Activated CD8-positive, alpha-beta T cell treated with anti-CD3 and anti-CD28 coated beads, Interleukin-2, amount 10 ng/mL, durations not matched to agents 7 days and 5 days (primary cell): Measurements from ENCODE around the gene RBMS3. TPM values are rescaled to one million over a fixed set of nuclear protein-coding genes. Genes with fewer than 3 reads are reported as not detected.
A peak's percentile ranks its signal among the peaks of the same experiment; 100 is the strongest.
"Not testable (repeated sequence)": the region's sequence is repeated elsewhere in the genome, so short reads cannot be mapped to it uniquely, and the experiment has no call there.

ENCODE experiments used
- ATAC-seq: fragments of 150-1000 bp; cut with Tn5 transposase; one replicate; pipeline ENCODE4 v1.10.0; 2021; ENCODE audit warnings: moderate library complexity
- CTCF ChIA-PET: fragments of 350-600 bp; sonication (Branson Sonifier 250); formaldehyde crosslinking; loops from one replicate; lab custom pipeline; 2021; ENCODE audit warnings: antibody characterized with exemption; lab: Charles Lee
- POLR2A ChIA-PET: fragments of 350-600 bp; sonication (Branson Sonifier 250); formaldehyde crosslinking; loops from one replicate; lab custom pipeline; 2021; ENCODE audit warnings: antibody characterized with exemption; lab: Charles Lee
- DNase-seq: peaks from one replicate; pipeline ENCODE4 v3.0.0-alpha.2; 2020
- H3K27ac Mint-ChIP-seq: one replicate; pipeline ENCODE4 v1.8.0; 2021; ENCODE audit warnings: mild to moderate bottlenecking, mixed read lengths
- H3K27me3 Mint-ChIP-seq: one replicate; pipeline ENCODE4 v1.8.0; 2021; ENCODE audit warnings: low read depth, mixed read lengths
- H3K36me3 Mint-ChIP-seq: one replicate; pipeline ENCODE4 v1.8.0; 2021; ENCODE audit warnings: low read depth, mixed read lengths
- H3K4me1 Mint-ChIP-seq: one replicate; pipeline ENCODE4 v1.8.0; 2021; ENCODE audit warnings: low read depth, mixed read lengths
- H3K4me3 Mint-ChIP-seq: one replicate; pipeline ENCODE4 v1.8.0; 2021; ENCODE audit warnings: mild to moderate bottlenecking, mixed read lengths
- H3K9me3 Mint-ChIP-seq: one replicate; pipeline ENCODE4 v1.8.0; 2022; ENCODE audit warnings: mixed read lengths; ENCODE audit not compliant: insufficient read depth
- total RNA-seq, 2 experiments: library from RNA; stranded (reverse); gene quantifications; one replicate each; pipeline ENCODE4 v1.2.3, GENCODE V29; 2021

The RBMS3 gene
- total RNA-seq, 2 experiments from 2014 or later, result 0.11 to 0.29 TPM

GRCh38 chr3:29348316-29348715, 67.4 kb downstream of the RBMS3 start:
- H3K9me3 Mint-ChIP-seq, result peaks cover 2% of the 10 kb centered on the region

GRCh38 chr3:29349049-29349448, 68.2 kb downstream of the RBMS3 start:
- Mint-ChIP-seq H3K9me3 (peaks cover 4% of the 10 kb centered on the region), H3K27me3 (no peaks in the 10 kb centered on the region), H3K36me3 (no peaks in the 10 kb centered on the region), H3K27ac (no peak overlapping the region), H3K4me3 (no peak overlapping the region), H3K4me1 (peaks cover 2% of the 10 kb centered on the region)
- ATAC-seq, result no peak
- POLR2A ChIA-PET, result no interaction called here
- no peak for DNase-seq
- CTCF ChIA-PET, result no interaction called here

More at GRCh38 chr3:29348316-29348715, 67.4 kb downstream of the RBMS3 start:
- POLR2A ChIA-PET, result no interaction called here
- Mint-ChIP-seq H3K27ac (no peak overlapping the region), H3K4me3 (no peak overlapping the region), H3K27me3 (no peaks in the 10 kb centered on the region), H3K36me3 (no peaks in the 10 kb centered on the region), H3K4me1 (no peaks in the 10 kb centered on the region)
- DNase-seq, result no peak
- ATAC-seq, result no peak
- CTCF ChIA-PET, result no interaction called here

- Mint-ChIP-seq H3K4me3 (peak overlapping the region; percentile 31), H3K36me3 (no peaks in the 10 kb centered on the region), H3K27me3 (no peaks in the 10 kb centered on the region), H3K9me3 (peaks cover 4% of the 10 kb centered on the region), H3K27ac (no peak overlapping the region), H3K4me1 (peaks cover 2% of the 10 kb centered on the region)
- DNase-seq (no peak), ATAC-seq (no peak)
- POLR2A ChIA-PET, result no interaction called here
- CTCF ChIA-PET, result no interaction called here
Measured at GRCh38 chr3:29353807-29354206, 72.9 kb downstream of the RBMS3 start.

GRCh38 chr3:29354894-29355293, 74.0 kb downstream of the RBMS3 start:
- peaks cover 2% of the 10 kb centered on the region for H3K4me1 Mint-ChIP-seq
- no peaks in the 10 kb centered on the region for H3K36me3 Mint-ChIP-seq
- peaks cover 4% of the 10 kb centered on the region for H3K9me3 Mint-ChIP-seq
- H3K27ac Mint-ChIP-seq, result no peak overlapping the region
- POLR2A ChIA-PET, result interaction anchor here (0.8 kb wide), 1 partner anchor 66 kb away, joined by 3 read pairs; no protein-coding TSS in a partner anchor
- no peaks in the 10 kb centered on the region for H3K27me3 Mint-ChIP-seq
- ATAC-seq (no peak), DNase-seq (no peak)
- CTCF ChIA-PET, result no interaction called here
- no peak overlapping the region for H3K4me3 Mint-ChIP-seq

- no peak for DNase-seq
- Mint-ChIP-seq H3K27me3 (peaks cover 3% of the 10 kb centered on the region), H3K36me3 (no peaks in the 10 kb centered on the region), H3K27ac (no peak overlapping the region), H3K4me1 (peaks cover 2% of the 10 kb centered on the region), H3K9me3 (peaks cover 4% of the 10 kb centered on the region), H3K4me3 (no peak overlapping the region)
- ChIA-PET POLR2A (no interaction called here), CTCF (no interaction called here)
- ATAC-seq, result no peak
Measured at GRCh38 chr3:29356062-29356461, 75.2 kb downstream of the RBMS3 start.

- H3K27me3 Mint-ChIP-seq, H3K4me1 Mint-ChIP-seq, DNase-seq, H3K9me3 Mint-ChIP-seq, H3K4me3 Mint-ChIP-seq, CTCF ChIA-PET, ATAC-seq, H3K27ac Mint-ChIP-seq, H3K36me3 Mint-ChIP-seq, POLR2A ChIA-PET: not testable (repeated sequence)
Measured at GRCh38 chr3:29360289-29360688, 79.4 kb downstream of the RBMS3 start.

- ChIA-PET POLR2A (no interaction called here), CTCF (no interaction called here)
- H3K4me1 Mint-ChIP-seq, result no peaks in the 10 kb centered on the region
- H3K36me3 Mint-ChIP-seq, result no peaks in the 10 kb centered on the region
- no peaks in the 10 kb centered on the region for H3K9me3 Mint-ChIP-seq
- ATAC-seq, result no peak
- DNase-seq, result no peak
- H3K4me3 Mint-ChIP-seq, result no peak overlapping the region
- H3K27ac Mint-ChIP-seq, result no peak overlapping the region
- peaks cover 6% of the 10 kb centered on the region for H3K27me3 Mint-ChIP-seq
Measured at GRCh38 chr3:29363110-29363509, 82.2 kb downstream of the RBMS3 start.

GRCh38 chr3:29370021-29370420, 89.2 kb downstream of the RBMS3 start:
- no peak for ATAC-seq
- peaks cover 7% of the 10 kb centered on the region for H3K4me1 Mint-ChIP-seq
- no peak overlapping the region for H3K27ac Mint-ChIP-seq
- POLR2A ChIA-PET, result no interaction called here
- CTCF ChIA-PET, result no interaction called here
- peaks cover 3% of the 10 kb centered on the region for H3K27me3 Mint-ChIP-seq
- no peak for DNase-seq
- no peaks in the 10 kb centered on the region for H3K9me3 Mint-ChIP-seq
- no peak overlapping the region for H3K4me3 Mint-ChIP-seq
- no peaks in the 10 kb centered on the region for H3K36me3 Mint-ChIP-seq

GRCh38 chr3:29370476-29371420, 89.9 kb downstream of the RBMS3 start:
- DNase-seq (no peak), ATAC-seq (no peak)
- ChIA-PET POLR2A (no interaction called here), CTCF (no interaction called here)
- H3K4me3 Mint-ChIP-seq, result no peak overlapping the region
- no peak overlapping the region for H3K27ac Mint-ChIP-seq
- peaks cover 7% of the 10 kb centered on the region for H3K4me1 Mint-ChIP-seq
- no peaks in the 10 kb centered on the region for H3K27me3 Mint-ChIP-seq
- no peaks in the 10 kb centered on the region for H3K36me3 Mint-ChIP-seq
- H3K9me3 Mint-ChIP-seq, result no peaks in the 10 kb centered on the region

- H3K27me3 Mint-ChIP-seq, result no peaks in the 10 kb centered on the region
- DNase-seq, result no peak
- peaks cover 7% of the 10 kb centered on the region for H3K4me1 Mint-ChIP-seq
- ATAC-seq, result no peak
- H3K9me3 Mint-ChIP-seq, result no peaks in the 10 kb centered on the region
- no peak overlapping the region for H3K4me3 Mint-ChIP-seq
- ChIA-PET CTCF (interaction anchor here (1.2 kb wide), 1 partner anchor 143 kb away, joined by 3 read pairs; no protein-coding TSS in a partner anchor), POLR2A (no interaction called here)
- H3K27ac Mint-ChIP-seq, result no peak overlapping the region
- no peaks in the 10 kb centered on the region for H3K36me3 Mint-ChIP-seq
Measured at GRCh38 chr3:29373131-29373680, 92.3 kb downstream of the RBMS3 start.

- Mint-ChIP-seq H3K4me1 (peaks cover 7% of the 10 kb centered on the region), H3K36me3 (no peaks in the 10 kb centered on the region), H3K27ac (no peak overlapping the region), H3K9me3 (no peaks in the 10 kb centered on the region), H3K4me3 (no peak overlapping the region), H3K27me3 (no peaks in the 10 kb centered on the region)
- DNase-seq (no peak), ATAC-seq (no peak)
- CTCF ChIA-PET, result no interaction called here
- POLR2A ChIA-PET, result no interaction called here
Measured at GRCh38 chr3:29374226-29374625, 93.4 kb downstream of the RBMS3 start.

- ATAC-seq (no peak), DNase-seq (no peak)
- Mint-ChIP-seq H3K36me3 (no peaks in the 10 kb centered on the region), H3K4me3 (no peak overlapping the region), H3K4me1 (no peaks in the 10 kb centered on the region), H3K27me3 (no peaks in the 10 kb centered on the region), H3K27ac (no peak overlapping the region), H3K9me3 (no peaks in the 10 kb centered on the region)
- POLR2A ChIA-PET, result no interaction called here
- CTCF ChIA-PET, result no interaction called here
Measured at GRCh38 chr3:29379097-29379496, 98.2 kb downstream of the RBMS3 start.
